Parathyroid adenoma (tissue), 2 donors: ENCODE measurements around the gene PREX1.

Experiments used
- H2AFZ ChIP-seq: fragments of 300-600 bp; sonication (generic); one replicate; pipeline ENCODE4 v1.7.0; 2017; ENCODE audit warnings: antibody characterized with exemption, mild to moderate bottlenecking
- H3K27ac ChIP-seq: fragments of 300-600 bp; sonication (generic); one replicate; pipeline ENCODE4 v1.7.0; 2017
- H3K27me3 ChIP-seq: fragments of 300-600 bp; sonication (generic); one replicate; pipeline ENCODE4 v1.7.0; 2017; ENCODE audit warnings: low read length; ENCODE audit not compliant: control insufficient read depth, insufficient read depth
- H3K36me3 ChIP-seq: fragments of 300-600 bp; sonication (generic); one replicate; pipeline ENCODE4 v1.7.0; 2017; ENCODE audit warnings: low read length; ENCODE audit not compliant: control insufficient read depth, insufficient read depth
- H3K4me1 ChIP-seq: fragments of 300-600 bp; sonication (generic); one replicate; pipeline ENCODE4 v1.7.0; 2017; ENCODE audit warnings: control low read depth
- H3K4me2 ChIP-seq: fragments of 300-600 bp; sonication (generic); one replicate; pipeline ENCODE4 v1.7.0; 2017; ENCODE audit warnings: low read length
- H3K4me3 ChIP-seq: fragments of 300-600 bp; sonication (generic); one replicate; pipeline ENCODE4 v1.7.0; 2017; ENCODE audit warnings: low read depth, low read length
- H3K79me2 ChIP-seq: fragments of 300-600 bp; sonication (generic); one replicate; pipeline ENCODE4 v1.7.0; 2017; ENCODE audit warnings: control low read depth
- H3K9ac ChIP-seq: fragments of 300-600 bp; sonication (generic); one replicate; pipeline ENCODE4 v1.7.0; 2017; ENCODE audit warnings: mild to moderate bottlenecking
- H3K9me3 ChIP-seq: fragments of 300-600 bp; sonication (generic); one replicate; pipeline ENCODE4 v1.7.0; 2017; ENCODE audit warnings: low read length; ENCODE audit not compliant: control insufficient read depth
- CTCF ChIP-seq: fragments of 300-600 bp; sonication (generic); IDR thresholded peaks from one replicate; pipeline ENCODE4 v1.7.0; 2017; ENCODE audit warnings: antibody characterized with exemption, mild to moderate bottlenecking
- donor health status: primary hyperparathyroidism.

PREX1 gene

GRCh38 chr20:48604426-48604825 is 223.4 kb downstream of the PREX1 start:
- Histone ChIP-seq H3K4me1 (no peaks in the 10 kb centered on the region), H3K36me3 (no peaks in the 10 kb centered on the region), H3K79me2 (no peaks in the 10 kb centered on the region), H3K9me3 (no peaks in the 10 kb centered on the region), H3K4me3 (no peak overlapping the region), H3K27me3 (no peaks in the 10 kb centered on the region), H2AFZ (no peak overlapping the region), H3K27ac (no peak overlapping the region), H3K9ac (no peak overlapping the region), H3K4me2 (no peak overlapping the region)
- TF ChIP-seq CTCF = no peak

GRCh38 chr20:48603819-48604405 is 223.9 kb downstream of the PREX1 start:
- Histone ChIP-seq H3K4me2 (no peak overlapping the region), H3K79me2 (no peaks in the 10 kb centered on the region), H3K27ac (no peak overlapping the region), H3K9me3 (no peaks in the 10 kb centered on the region), H2AFZ (no peak overlapping the region), H3K36me3 (no peaks in the 10 kb centered on the region), H3K9ac (no peak overlapping the region), H3K4me1 (no peaks in the 10 kb centered on the region), H3K27me3 (no peaks in the 10 kb centered on the region), H3K4me3 (no peak overlapping the region)
- TF ChIP-seq CTCF = no peak

GRCh38 chr20:48603116-48603818 is 224.5 kb downstream of the PREX1 start:
- Histone ChIP-seq H3K4me1 (no peaks in the 10 kb centered on the region), H3K27me3 (no peaks in the 10 kb centered on the region), H3K79me2 (no peaks in the 10 kb centered on the region), H3K4me2 (no peak overlapping the region), H3K9ac (no peak overlapping the region), H3K4me3 (no peak overlapping the region), H3K27ac (no peak overlapping the region), H3K9me3 (no peaks in the 10 kb centered on the region), H3K36me3 (no peaks in the 10 kb centered on the region), H2AFZ (no peak overlapping the region)
- no peak for TF ChIP-seq CTCF

GRCh38 chr20:48601798-48602197 is 226.0 kb downstream of the PREX1 start:
- H3K4me3 ChIP-seq = no peak overlapping the region
- no peaks in the 10 kb centered on the region for H3K4me1 ChIP-seq
- H3K27ac ChIP-seq = no peak overlapping the region
- no peak overlapping the region for H3K9ac ChIP-seq
- no peaks in the 10 kb centered on the region for H3K36me3 ChIP-seq
- H3K9me3 ChIP-seq = no peaks in the 10 kb centered on the region
- no peak overlapping the region for H3K4me2 ChIP-seq
- no peaks in the 10 kb centered on the region for H3K27me3 ChIP-seq
- H2AFZ ChIP-seq = no peak overlapping the region
- H3K79me2 ChIP-seq = no peaks in the 10 kb centered on the region
- no peak for TF ChIP-seq CTCF

GRCh38 chr20:48600470-48600945 is 227.3 kb downstream of the PREX1 start:
- TF ChIP-seq CTCF = no peak
- H3K4me1 ChIP-seq = no peaks in the 10 kb centered on the region
- no peak overlapping the region for H3K27ac ChIP-seq
- no peak overlapping the region for H2AFZ ChIP-seq
- H3K4me3 ChIP-seq = no peak overlapping the region
- H3K9me3 ChIP-seq = no peaks in the 10 kb centered on the region
- no peaks in the 10 kb centered on the region for H3K79me2 ChIP-seq
- no peak overlapping the region for H3K4me2 ChIP-seq
- no peaks in the 10 kb centered on the region for H3K36me3 ChIP-seq
- no peaks in the 10 kb centered on the region for H3K27me3 ChIP-seq
- H3K9ac ChIP-seq = no peak overlapping the region
